CD14-positive monocyte (primary cell): ENCODE data around the gene POLH. TPM values are rescaled to one million over a fixed set of nuclear protein-coding genes. Genes with fewer than 3 reads are reported as not detected.

Source experiments
- DNase-seq, 3 donors: peaks; one replicate each; pipeline ENCODE4 v3.0.0-alpha.2; 2011 to 2022
- H2AFZ ChIP-seq: 2 replicates; pipeline ENCODE4 v1.6.0; 2012; ENCODE audit warnings: mild to moderate bottlenecking, low read depth, low read length, inconsistent platforms; ENCODE audit not compliant: insufficient read depth, poor library complexity, severe bottlenecking
- H3K27ac ChIP-seq, 2 donors: 1 replicate in 1 of 2; 2 replicates in 1 of 2; pipeline ENCODE4 v1.5.1; 2012 to 2013; ENCODE audit warnings: low read length in 2 of 2, control low read depth in 1 of 2, inconsistent platforms in 1 of 2, low read depth in 1 of 2, mild to moderate bottlenecking in 1 of 2
- H3K27me3 ChIP-seq, 2 donors: one replicate each; pipeline versions ENCODE4 v1.6.0 to v1.6.1; 2011 to 2013; ENCODE audit warnings: low read length in 2 of 2; ENCODE audit not compliant: control insufficient read depth in 2 of 2, insufficient read depth in 2 of 2
- H3K36me3 ChIP-seq, 2 donors: replicated peaks in 1 of 2; 1 replicate in 1 of 2; 2 replicates in 1 of 2; pipeline versions ENCODE4 v1.5.1 to v1.6.1; 2012 to 2013; ENCODE audit warnings: low read length in 2 of 2, control low read depth in 1 of 2, inconsistent platforms in 1 of 2, mild to moderate bottlenecking in 1 of 2; ENCODE audit not compliant: insufficient read depth in 2 of 2, control insufficient read depth in 1 of 2
- H3K4me1 ChIP-seq, 2 donors: 1 replicate in 1 of 2; 2 replicates in 1 of 2; pipeline versions ENCODE4 v1.5.1 to v1.6.1; 2012 to 2013; ENCODE audit warnings: low read length in 2 of 2, control low read depth in 1 of 2, inconsistent platforms in 1 of 2, mild to moderate bottlenecking in 1 of 2, moderate library complexity in 1 of 2; ENCODE audit not compliant: insufficient read depth in 2 of 2, control insufficient read depth in 1 of 2
- H3K4me2 ChIP-seq: replicated peaks from 2 replicates; pipeline ENCODE3; 2012; ENCODE audit warnings: low read length, moderate library complexity, mild to moderate bottlenecking; ENCODE audit not compliant: poor library complexity, severe bottlenecking; ENCODE audit errors: extremely low read depth
- H3K4me3 ChIP-seq, 3 experiments: fragments of 200-600 bp in 1 of 3; sonication (generic) in 1 of 3; replicated peaks in 1 of 3; 1 replicate in 2 of 3; 2 replicates in 1 of 3; pipeline ENCODE4 v1.5.1; 2011 to 2013; ENCODE audit warnings: low read length in 3 of 3, mild to moderate bottlenecking in 3 of 3, control low read depth in 2 of 3, low read depth in 2 of 3, inconsistent platforms in 1 of 3, moderate library complexity in 1 of 3
- H3K79me2 ChIP-seq: 2 replicates; pipeline ENCODE4 v1.6.0; 2012; ENCODE audit warnings: mild to moderate bottlenecking, control low read depth, inconsistent platforms, low read length, moderate library complexity; ENCODE audit not compliant: insufficient read depth
- H3K9ac ChIP-seq: 2 replicates; pipeline ENCODE4 v1.6.0; 2017; ENCODE audit warnings: low read length, mild to moderate bottlenecking; ENCODE audit not compliant: insufficient read depth, poor library complexity, severe bottlenecking
- H3K9me3 ChIP-seq, 2 donors: replicated peaks in 1 of 2; 1 replicate in 1 of 2; 2 replicates in 1 of 2; pipeline versions ENCODE4 v1.5.1 to v1.6.1; 2012 to 2013; ENCODE audit warnings: low read length in 2 of 2, control low read depth in 1 of 2; ENCODE audit not compliant: control insufficient read depth in 1 of 2, insufficient read depth in 1 of 2
- H4K20me1 ChIP-seq: 2 replicates; pipeline ENCODE4 v1.6.0; 2012; ENCODE audit warnings: mild to moderate bottlenecking, low read length, control low read depth, moderate library complexity; ENCODE audit not compliant: insufficient read depth
- H3K27ac Mint-ChIP-seq, 7 donors: one replicate each; pipeline ENCODE4 v1.8.0; 2020; ENCODE audit warnings: mild to moderate bottlenecking in 7 of 7, mixed read lengths in 7 of 7, moderate library complexity in 6 of 7, inconsistent platforms in 2 of 7
- H3K27me3 Mint-ChIP-seq, 3 donors: one replicate each; pipeline ENCODE4 v1.8.0; 2021 to 2022; ENCODE audit warnings: low read depth in 3 of 3, mild to moderate bottlenecking in 3 of 3, mixed read lengths in 3 of 3, moderate library complexity in 3 of 3, inconsistent platforms in 1 of 3
- H3K36me3 Mint-ChIP-seq, 2 donors: one replicate each; pipeline ENCODE4 v1.8.0; 2020; ENCODE audit warnings: mixed read lengths in 2 of 2, inconsistent platforms in 1 of 2, mild to moderate bottlenecking in 1 of 2
- H3K4me1 Mint-ChIP-seq: one replicate; pipeline ENCODE4 v1.8.0; 2020; ENCODE audit warnings: mild to moderate bottlenecking, mixed read lengths
- H3K4me3 Mint-ChIP-seq, 2 donors: one replicate each; pipeline ENCODE4 v1.8.0; 2020; ENCODE audit warnings: mild to moderate bottlenecking in 2 of 2, mixed read lengths in 2 of 2, moderate library complexity in 1 of 2
- H3K9me3 Mint-ChIP-seq, 7 donors: one replicate each; pipeline ENCODE4 v1.8.0; 2020 to 2022; ENCODE audit warnings: mixed read lengths in 7 of 7, mild to moderate bottlenecking in 6 of 7, moderate library complexity in 6 of 7, inconsistent platforms in 2 of 7
- WGBS: methylation state at CpG from one replicate; pipeline ENCODE4 v1.1.5; 2013; ENCODE audit warnings: missing lambda C conversion rate; ENCODE audit not compliant: insufficient coverage; 5-methylcytosine and 5-hydroxymethylcytosine counted together
- intact Hi-C, 2 donors: fragments of 100-400 bp; cut with micrococcal nuclease; formaldehyde crosslinking; loops; one replicate each; pipeline versions ENCODE4 v1.15.0 to v1.15.1; 2023
- polyA plus RNA-seq, 3 donors: library from polyadenylated mRNA; depleted of rRNA in 1 of 3; unstranded in 2 of 3; stranded (reverse) in 1 of 3; fragments of 300-500 nt in 2 of 3; fragments of >200 nt in 1 of 3; fragmentation: Illumina TruSeq in 2 of 3; gene quantifications; 1 replicate in 2 of 3; 2 replicates in 1 of 3; pipeline ENCODE4 v1.2.3, GENCODE V29; 2012 to 2021
- TF ChIP-seq, protein P1 (sequence below): fragments of 200-600 bp; IDR thresholded peaks from one replicate; pipeline ENCODE4 v1.8.0; 2022; ENCODE audit warnings: antibody characterized with exemption, mild to moderate bottlenecking

Gene POLH
- polyA plus RNA-seq, 3 donors, result 2.0 to 2.6 (median 2.1) TPM

DNA sequence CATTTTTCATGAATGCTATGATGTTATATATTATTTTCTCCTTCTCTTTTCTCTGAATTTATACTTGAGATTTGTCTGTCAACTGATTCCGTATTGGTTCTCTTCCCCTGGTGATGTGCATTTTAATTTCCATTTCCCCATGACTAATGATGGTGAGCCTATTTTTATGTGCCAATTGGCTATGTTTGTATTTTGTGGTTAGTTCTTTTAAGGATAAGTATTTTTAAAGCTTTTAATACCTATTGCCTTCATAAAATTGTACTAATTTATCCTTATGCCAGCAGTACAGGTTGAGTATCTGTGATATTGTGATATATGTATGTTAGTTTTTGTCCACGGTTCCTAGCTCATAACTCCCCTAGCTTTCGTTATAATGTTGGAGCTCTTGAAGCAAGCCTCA, 2.8 kb downstream of the POLH start:
- Histone ChIP-seq H3K9ac (no peak overlapping the region), H3K27me3 (no peaks in the 10 kb centered on the region), H3K27ac (no peak overlapping the region), H2AFZ (no peak overlapping the region), H4K20me1 (no peaks in the 10 kb centered on the region), H3K4me3 (no peak overlapping the region), H3K9me3 (no peaks in the 10 kb centered on the region), H3K4me2 (no peak overlapping the region), H3K4me1 (peaks cover 18 to 24% of the 10 kb centered on the region in 2 donors), H3K79me2 (peaks cover 53% of the 10 kb centered on the region), H3K36me3 (peaks cover 19 to 24% of the 10 kb centered on the region in 2 donors)
- Mint-ChIP-seq H3K27me3 (no peaks in the 10 kb centered on the region), H3K4me1 (peaks cover 29% of the 10 kb centered on the region), H3K27ac (peak overlapping the region in 3 of 7 donors; percentile 51 to 74 (median 55)), H3K9me3 (no peaks in the 10 kb centered on the region), H3K4me3 (no peak overlapping the region), H3K36me3 (peaks cover 20 to 25% of the 10 kb centered on the region in 2 donors)
- WGBS, result 100% methylated on average over 1 of the region's 3 CpGs
- no peak for DNase-seq
- intact Hi-C loops, result loop anchor here in 1 of 2 donors (5.0 kb wide), 1 partner anchor 49 kb away; the partner anchor contains the start of gene GTPBP2
- TF ChIP-seq, protein P1, sequence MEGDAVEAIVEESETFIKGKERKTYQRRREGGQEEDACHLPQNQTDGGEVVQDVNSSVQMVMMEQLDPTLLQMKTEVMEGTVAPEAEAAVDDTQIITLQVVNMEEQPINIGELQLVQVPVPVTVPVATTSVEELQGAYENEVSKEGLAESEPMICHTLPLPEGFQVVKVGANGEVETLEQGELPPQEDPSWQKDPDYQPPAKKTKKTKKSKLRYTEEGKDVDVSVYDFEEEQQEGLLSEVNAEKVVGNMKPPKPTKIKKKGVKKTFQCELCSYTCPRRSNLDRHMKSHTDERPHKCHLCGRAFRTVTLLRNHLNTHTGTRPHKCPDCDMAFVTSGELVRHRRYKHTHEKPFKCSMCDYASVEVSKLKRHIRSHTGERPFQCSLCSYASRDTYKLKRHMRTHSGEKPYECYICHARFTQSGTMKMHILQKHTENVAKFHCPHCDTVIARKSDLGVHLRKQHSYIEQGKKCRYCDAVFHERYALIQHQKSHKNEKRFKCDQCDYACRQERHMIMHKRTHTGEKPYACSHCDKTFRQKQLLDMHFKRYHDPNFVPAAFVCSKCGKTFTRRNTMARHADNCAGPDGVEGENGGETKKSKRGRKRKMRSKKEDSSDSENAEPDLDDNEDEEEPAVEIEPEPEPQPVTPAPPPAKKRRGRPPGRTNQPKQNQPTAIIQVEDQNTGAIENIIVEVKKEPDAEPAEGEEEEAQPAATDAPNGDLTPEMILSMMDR, result no peak

DNA sequence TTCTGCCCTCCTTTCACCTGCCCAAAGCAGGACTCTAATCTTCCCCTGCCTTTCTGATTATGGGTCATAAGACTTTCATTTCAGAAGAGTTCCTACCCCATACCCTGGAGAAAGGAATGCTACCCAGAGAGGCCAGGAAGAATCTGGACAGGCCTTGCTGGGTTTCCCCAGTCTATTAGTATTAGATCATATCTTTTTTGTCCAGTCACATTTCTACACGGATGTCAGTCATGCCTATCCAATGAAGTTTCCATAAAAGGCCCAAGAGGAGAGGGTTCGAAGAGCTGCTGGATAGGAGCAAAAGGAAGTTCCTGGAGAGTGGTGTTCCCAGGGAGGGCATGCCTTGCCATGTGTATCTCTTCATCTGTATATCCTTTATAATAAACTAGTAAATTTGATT, 3.2 kb downstream of the POLH start:
- WGBS, result no CpG with 5 or more reads among the region's 2 CpGs
- Mint-ChIP-seq H3K4me1 (peaks cover 29% of the 10 kb centered on the region), H3K27me3 (no peaks in the 10 kb centered on the region), H3K27ac (peak overlapping the region in 3 of 7 donors; percentile 51 to 74 (median 55)), H3K9me3 (no peaks in the 10 kb centered on the region), H3K4me3 (no peak overlapping the region), H3K36me3 (peaks cover 23 to 29% of the 10 kb centered on the region in 2 donors)
- no peaks in the 10 kb centered on the region for H3K27me3 ChIP-seq
- H3K27ac ChIP-seq, result no peak overlapping the region
- H4K20me1 ChIP-seq, result no peaks in the 10 kb centered on the region
- H2AFZ ChIP-seq, result no peak overlapping the region
- H3K9ac ChIP-seq, result no peak overlapping the region
- peaks cover 23 to 28% of the 10 kb centered on the region in 2 donors for H3K36me3 ChIP-seq
- no peak for DNase-seq
- H3K4me1 ChIP-seq, result peaks cover 18 to 24% of the 10 kb centered on the region in 2 donors
- no peak overlapping the region for H3K4me2 ChIP-seq
- no peak overlapping the region for H3K4me3 ChIP-seq
- H3K79me2 ChIP-seq, result peaks cover 53% of the 10 kb centered on the region
- intact Hi-C loops, result loop anchor here in 1 of 2 donors (5.0 kb wide), 1 partner anchor 48 kb away; the partner anchor contains the start of gene GTPBP2
- H3K9me3 ChIP-seq, result no peaks in the 10 kb centered on the region
- TF ChIP-seq, protein P1, result no peak
